ENCODE measurements around the gene LDB1. TPM values are rescaled to one million over a fixed set of nuclear protein-coding genes. Genes with fewer than 3 reads are reported as not detected.

LDB1 gene
- total RNA-seq, 2 donors from 2014 or later: 30.8 to 31.4 TPM

GRCh38 chr10:102159051-102159597, 39.0 kb upstream of the LDB1 start:
- Histone ChIP-seq H3K27me3 (no peaks in the 10 kb centered on the region), H3K9me3 (no peaks in the 10 kb centered on the region), H3K36me3 (peaks cover 21% of the 10 kb centered on the region), H3K9ac (ENCODE audit: low read depth in 2 of 2, low read length in 2 of 2) (no peak overlapping the region), H3K27ac (no peak overlapping the region), H3K4me1 (no peaks in the 10 kb centered on the region), H3K4me3 (no peak overlapping the region)
- no peak for DNase-seq
- intact Hi-C loops (cut with DNase I): no loop called here
- TF ChIP-seq CTCF (IDR thresholded peaks at IDR 0.05): no peak

- intact Hi-C loops (cut with DNase I): no loop called here
- peaks cover 10% of the 10 kb centered on the region for H3K4me1 ChIP-seq
- H3K9ac ChIP-seq (ENCODE audit: low read depth in 2 of 2, low read length in 2 of 2): no peak overlapping the region
- H3K27ac ChIP-seq: no peak overlapping the region
- no peak for TF ChIP-seq CTCF (IDR thresholded peaks at IDR 0.05)
- H3K4me3 ChIP-seq: no peak overlapping the region
- H3K9me3 ChIP-seq: no peaks in the 10 kb centered on the region
- H3K36me3 ChIP-seq: peaks cover 21% of the 10 kb centered on the region
- DNase-seq: no peak
- no peaks in the 10 kb centered on the region for H3K27me3 ChIP-seq
These were observed 37.1 kb upstream of the LDB1 start for GRCh38 chr10:102157224-102157623.

GRCh38 chr10:102154466-102155116, 34.4 kb upstream of the LDB1 start:
- H3K27ac ChIP-seq: no peak overlapping the region
- no peak overlapping the region for H3K4me3 ChIP-seq
- H3K9me3 ChIP-seq: no peaks in the 10 kb centered on the region
- DNase-seq: no peak
- H3K4me1 ChIP-seq: peaks cover 10% of the 10 kb centered on the region
- TF ChIP-seq CTCF (IDR thresholded peaks at IDR 0.05): no peak
- no peaks in the 10 kb centered on the region for H3K27me3 ChIP-seq
- no peak overlapping the region for H3K9ac ChIP-seq (ENCODE audit: low read depth in 2 of 2, low read length in 2 of 2)
- peaks cover 4% of the 10 kb centered on the region for H3K36me3 ChIP-seq
- intact Hi-C loops (cut with DNase I): no loop called here

- Histone ChIP-seq H3K27me3 (no peaks in the 10 kb centered on the region), H3K27ac (peak overlapping the region; percentile 87), H3K4me1 (peaks cover 10% of the 10 kb centered on the region), H3K4me3 (peak overlapping the region; percentile 85), H3K9ac (ENCODE audit: low read depth in 2 of 2, low read length in 2 of 2) (peak overlapping the region; percentile 95 to 96), H3K9me3 (no peaks in the 10 kb centered on the region), H3K36me3 (no peaks in the 10 kb centered on the region)
- intact Hi-C loops (cut with DNase I): no loop called here
- no peak for TF ChIP-seq CTCF (IDR thresholded peaks at IDR 0.05)
- no peak for DNase-seq
These were observed 33.0 kb upstream of the LDB1 start for GRCh38 chr10:102153093-102153620.

GRCh38 chr10:102152545-102152890, 32.4 kb upstream of the LDB1 start:
- H3K4me1 ChIP-seq: peaks cover 10% of the 10 kb centered on the region
- H3K4me3 ChIP-seq: peak overlapping the region; percentile 85
- no peaks in the 10 kb centered on the region for H3K27me3 ChIP-seq
- intact Hi-C loops (cut with DNase I): no loop called here
- peak overlapping the region; percentile 95 to 96 for H3K9ac ChIP-seq (ENCODE audit: low read depth in 2 of 2, low read length in 2 of 2)
- no peaks in the 10 kb centered on the region for H3K9me3 ChIP-seq
- peak overlapping the region; percentile 87 for H3K27ac ChIP-seq
- DNase-seq: no peak
- H3K36me3 ChIP-seq: no peaks in the 10 kb centered on the region
- TF ChIP-seq CTCF (IDR thresholded peaks at IDR 0.05): no peak

Measured in colonic mucosa (tissue), 4 donors.